NCI-H1930 (cell line): ENCODE results near the gene SECISBP2L.
"Not testable (repeated sequence)": the region's sequence is repeated elsewhere in the genome, so short reads cannot be mapped to it uniquely, and the experiment has no call there.

Source experiments
- DNase-seq, 2 experiments: peaks; one replicate each; lab custom pipeline; 2025; lab: John Stamatoyannopoulos, UW

Gene SECISBP2L

GRCh38 chr15:48992545-48992944 is 53.7 kb downstream of the SECISBP2L start:
- DNase-seq = no peak

- DNase-seq = no peak
These were observed 54.1 kb downstream of the SECISBP2L start for GRCh38 chr15:48992096-48992495.

- DNase-seq = no peak
These were observed 57.1 kb downstream of the SECISBP2L start for GRCh38 chr15:48989170-48989569.

- DNase-seq = no peak
These were observed 59.1 kb downstream of the SECISBP2L start for GRCh38 chr15:48987142-48987541.

GRCh38 chr15:48986240-48986639 is 60.0 kb downstream of the SECISBP2L start:
- DNase-seq = no peak

GRCh38 chr15:48985516-48985915 is 60.7 kb downstream of the SECISBP2L start:
- no peak for DNase-seq

GRCh38 chr15:48984811-48985352 is 61.4 kb downstream of the SECISBP2L start:
- DNase-seq = no peak

- no peak for DNase-seq
These were observed 62.1 kb downstream of the SECISBP2L start for GRCh38 chr15:48984021-48984710.

- DNase-seq = no peak
These were observed 62.9 kb downstream of the SECISBP2L start for GRCh38 chr15:48983300-48983699.

- DNase-seq = no peak
These were observed 64.3 kb downstream of the SECISBP2L start for GRCh38 chr15:48981941-48982340.

- no peak for DNase-seq
These were observed 67.6 kb downstream of the SECISBP2L start for GRCh38 chr15:48978638-48979037.

- no peak for DNase-seq
These were observed 69.7 kb downstream of the SECISBP2L start for GRCh38 chr15:48976444-48977088.

GRCh38 chr15:48975472-48976419 is 70.5 kb downstream of the SECISBP2L start:
- DNase-seq = peak; percentile 44 to 70

GRCh38 chr15:48974882-48975281 is 71.4 kb downstream of the SECISBP2L start:
- DNase-seq = no peak

GRCh38 chr15:48972750-48973503 is 73.3 kb downstream of the SECISBP2L start:
- no peak for DNase-seq

- not testable (repeated sequence) for DNase-seq
These were observed 75.3 kb downstream of the SECISBP2L start for GRCh38 chr15:48970926-48971325.

GRCh38 chr15:48968066-48968465 is 78.2 kb downstream of the SECISBP2L start:
- DNase-seq = no peak

- DNase-seq = no peak
These were observed 78.9 kb downstream of the SECISBP2L start for GRCh38 chr15:48967336-48967735.

GRCh38 chr15:48966595-48967301 is 79.5 kb downstream of the SECISBP2L start:
- DNase-seq = no peak

- no peak for DNase-seq
These were observed 80.3 kb downstream of the SECISBP2L start for GRCh38 chr15:48965972-48966371.

- DNase-seq = no peak
These were observed 81.3 kb downstream of the SECISBP2L start for GRCh38 chr15:48964898-48965297.
